ENCODE data around the gene SLC27A5.
"Not testable (repeated sequence)": the region's sequence is repeated elsewhere in the genome, so short reads cannot be mapped to it uniquely, and the experiment has no call there.

Gene SLC27A5

GRCh38 chr19:58469241-58470013 is 42.4 kb downstream of the SLC27A5 start:
- DNase-seq (ENCODE audit: low read depth in 3 of 3): no peak

GRCh38 chr19:58468216-58468839 is 43.5 kb downstream of the SLC27A5 start:
- no peak for DNase-seq (ENCODE audit: low read depth in 3 of 3)

GRCh38 chr19:58466760-58467589 is 44.8 kb downstream of the SLC27A5 start, which contains the start of gene ZNF324:
Gene ZNF324 (plus strand): TSS chr19:58467080. CDS start chr19:58469186, 2,106 bp downstream.
- peak; percentile 93 to 98 (median 96) for DNase-seq (ENCODE audit: low read depth in 3 of 3)

- no peak for DNase-seq (ENCODE audit: low read depth in 3 of 3)
These were observed 45.6 kb downstream of the SLC27A5 start for GRCh38 chr19:58466089-58466759.

- DNase-seq (ENCODE audit: low read depth in 3 of 3): no peak
These were observed 51.8 kb downstream of the SLC27A5 start for GRCh38 chr19:58460039-58460438.

- no peak for DNase-seq (ENCODE audit: low read depth in 3 of 3)
These were observed 55.7 kb downstream of the SLC27A5 start for GRCh38 chr19:58456111-58456510.

- no peak for DNase-seq (ENCODE audit: low read depth in 3 of 3)
These were observed 56.5 kb downstream of the SLC27A5 start for GRCh38 chr19:58455306-58455705.

- no peak for DNase-seq (ENCODE audit: low read depth in 3 of 3)
These were observed 58.0 kb downstream of the SLC27A5 start for GRCh38 chr19:58453743-58454142.

- peak; percentile 90 to 92 (median 91) for DNase-seq (ENCODE audit: low read depth in 3 of 3)
These were observed 60.3 kb downstream of the SLC27A5 start, which contains the start of gene ZNF324B for GRCh38 chr19:58451358-58452101. Gene ZNF324B (plus strand): TSS chr19:58451622. CDS start chr19:58453702, 2,080 bp downstream.

GRCh38 chr19:58450856-58451357 is 60.9 kb downstream of the SLC27A5 start:
- no peak for DNase-seq (ENCODE audit: low read depth in 3 of 3)

- DNase-seq (ENCODE audit: low read depth in 3 of 3): not testable (repeated sequence)
These were observed 61.8 kb downstream of the SLC27A5 start for GRCh38 chr19:58449980-58450379.

GRCh38 chr19:58448860-58449259 is 62.9 kb downstream of the SLC27A5 start:
- DNase-seq (ENCODE audit: low read depth in 3 of 3): not testable (repeated sequence)
